NCI-H2196 (cell line): ENCODE results near the gene SLCO3A1.

Experiments
- DNase-seq: peaks from one replicate; lab custom pipeline; 2025; ENCODE audit not compliant: unreplicated experiment; lab: John Stamatoyannopoulos, UW

Gene SLCO3A1

DNA sequence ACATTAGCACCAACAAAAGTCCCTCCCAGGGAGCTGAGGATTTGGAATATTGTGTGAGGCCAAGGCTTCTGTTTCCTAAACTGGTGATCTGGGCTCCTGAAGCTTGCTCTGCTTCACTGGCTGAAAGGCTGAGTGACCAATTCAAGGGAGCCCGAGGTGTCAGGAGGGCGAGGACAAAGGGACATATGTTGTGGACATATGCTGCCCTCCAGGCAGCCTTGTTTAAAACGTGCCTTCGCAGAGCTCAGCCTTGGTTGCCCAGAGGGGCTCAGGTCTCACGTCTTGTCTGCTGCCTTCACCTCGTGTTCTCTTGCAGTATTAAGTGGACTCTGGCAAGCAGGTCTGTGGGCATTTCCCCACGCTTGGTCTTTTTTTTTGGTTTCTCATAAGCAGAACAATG, 7.0 kb downstream of the SLCO3A1 start:
- DNase-seq = no peak

DNA sequence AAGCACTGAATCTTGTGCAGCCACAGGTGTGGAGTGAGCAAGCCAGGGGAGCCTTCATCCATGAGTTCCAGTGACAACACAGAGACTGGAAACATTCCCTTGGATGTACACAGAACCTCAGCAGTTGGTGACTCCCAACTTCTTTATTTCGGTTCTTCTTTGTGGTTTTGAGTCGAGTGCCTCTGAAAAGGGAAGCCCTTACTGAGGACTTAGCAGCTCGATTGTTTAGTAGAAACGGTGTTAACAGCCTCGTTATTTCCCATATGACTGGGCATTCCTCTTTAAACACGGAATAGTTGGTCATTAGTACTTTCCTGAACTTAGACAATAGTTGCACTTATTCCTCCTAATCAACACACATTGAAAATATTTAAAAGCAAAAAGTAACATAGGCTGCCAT, 7.7 kb downstream of the SLCO3A1 start:
- no peak for DNase-seq

DNA sequence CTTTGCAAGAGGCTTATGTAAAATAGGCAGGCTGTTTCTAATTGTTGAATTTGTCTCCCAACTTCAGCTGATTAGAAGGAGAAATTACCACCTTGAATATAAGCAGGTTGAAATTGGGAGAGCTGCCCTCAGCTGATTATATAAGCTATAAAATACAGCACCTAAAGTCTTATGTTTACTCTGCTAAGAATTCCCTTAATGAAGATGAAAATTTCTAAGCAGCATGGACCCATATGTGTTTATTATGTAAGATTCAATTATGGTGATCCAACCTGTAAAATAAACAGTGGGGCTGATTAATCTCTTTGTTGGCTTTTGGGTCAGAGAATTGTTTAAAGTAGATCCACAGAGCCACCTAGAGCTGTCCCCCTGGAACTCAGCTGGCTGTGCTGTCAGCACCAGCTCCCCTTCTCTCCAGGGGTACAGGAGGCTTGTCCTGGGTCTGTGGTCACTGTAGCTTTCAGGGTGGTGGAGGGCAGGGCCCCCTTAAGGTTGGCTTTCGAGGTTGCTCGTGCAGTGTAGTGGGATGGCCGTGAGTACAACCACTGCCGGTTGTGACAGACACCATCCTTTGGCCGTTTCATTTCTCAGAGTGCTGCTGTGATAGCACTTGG, 9.5 kb downstream of the SLCO3A1 start:
- no peak for DNase-seq

DNA sequence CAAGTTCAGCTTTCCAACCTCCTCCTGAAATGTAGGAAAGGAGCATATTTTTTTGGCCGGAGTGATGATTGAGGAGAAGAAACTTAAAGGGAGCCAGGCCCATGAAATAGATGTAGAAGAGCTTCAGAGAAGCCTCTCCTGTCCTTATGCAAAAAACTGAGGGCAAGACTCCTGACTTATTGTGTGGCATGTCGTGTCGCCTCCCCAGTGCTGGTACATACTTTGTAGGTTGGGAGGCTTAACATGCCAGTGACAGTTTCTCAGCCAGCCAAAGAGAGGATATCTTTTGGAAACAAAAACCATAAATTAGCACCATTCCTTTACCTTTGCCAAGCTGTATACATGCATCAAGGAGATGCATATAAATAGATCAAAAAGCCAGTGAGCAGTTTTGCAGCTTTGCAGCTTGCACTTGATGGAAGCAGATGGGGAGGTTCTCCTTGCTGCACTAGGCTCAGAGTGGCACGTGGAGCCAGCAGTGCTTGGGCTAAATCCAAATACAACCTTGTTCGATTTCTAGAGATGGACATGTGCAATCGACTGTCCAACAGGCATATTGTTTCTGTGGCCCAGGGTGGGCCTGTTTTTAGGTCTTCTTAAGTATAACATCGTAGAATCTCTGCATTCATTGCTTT, 10.2 kb downstream of the SLCO3A1 start:
- DNase-seq = no peak

DNA sequence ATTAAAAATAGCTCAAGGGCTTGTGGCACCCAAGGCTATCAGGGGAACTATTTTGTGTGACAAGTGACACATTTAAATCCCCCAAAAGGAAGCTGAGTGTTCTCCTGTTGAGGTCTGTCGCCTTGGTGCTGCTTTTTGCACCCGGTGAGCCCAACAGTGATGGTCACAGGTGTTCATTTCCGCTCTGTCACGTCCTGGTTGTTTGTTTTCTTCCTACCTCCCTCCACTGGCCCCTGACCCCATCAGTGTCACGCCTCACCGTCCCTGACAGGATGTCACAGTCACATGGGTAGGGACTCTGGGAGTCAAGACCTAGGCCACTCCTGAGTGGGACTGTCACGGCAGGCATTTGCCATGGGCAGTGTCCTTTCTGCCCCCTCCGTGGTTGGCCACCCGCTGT, 11.2 kb downstream of the SLCO3A1 start:
- DNase-seq = no peak

DNA sequence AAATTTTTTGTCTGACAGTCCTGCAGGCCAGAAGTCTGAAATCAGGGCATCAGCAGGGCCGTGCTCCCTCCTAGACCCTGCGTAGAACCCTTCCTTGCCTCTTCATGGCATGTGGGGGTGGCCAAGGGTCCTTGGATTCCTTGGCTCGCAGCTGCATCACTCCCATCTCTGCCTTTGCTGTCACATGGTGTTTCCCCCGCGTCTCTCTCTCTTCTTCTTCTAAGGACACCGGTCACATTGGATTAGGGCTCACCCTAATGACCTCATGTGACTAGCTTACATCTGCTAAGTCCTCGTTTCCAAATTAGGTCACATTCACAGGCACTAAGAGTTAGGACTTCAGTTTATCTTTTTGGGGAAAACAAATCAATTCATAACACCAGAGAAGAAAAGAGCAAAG, 12.0 kb downstream of the SLCO3A1 start:
- no peak for DNase-seq

DNA sequence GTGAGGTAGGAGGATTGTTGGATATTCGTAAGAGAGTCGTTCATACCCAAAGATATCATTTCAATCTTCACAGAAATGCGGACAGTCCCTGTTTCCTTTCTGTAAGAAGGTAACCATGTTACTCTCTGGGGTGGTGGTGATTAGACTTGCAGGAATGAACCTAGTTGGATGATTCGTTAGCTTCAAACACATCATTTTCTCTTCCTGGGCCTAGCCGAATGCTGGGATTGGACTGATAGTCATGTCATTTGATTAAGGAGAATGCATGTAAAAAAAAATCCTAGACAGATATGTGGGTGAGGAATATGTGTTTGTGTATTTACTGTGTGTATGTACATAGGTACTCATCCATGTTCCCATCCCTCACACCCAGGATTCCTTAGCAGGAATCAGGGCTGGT, 12.4 kb downstream of the SLCO3A1 start:
- no peak for DNase-seq

DNA sequence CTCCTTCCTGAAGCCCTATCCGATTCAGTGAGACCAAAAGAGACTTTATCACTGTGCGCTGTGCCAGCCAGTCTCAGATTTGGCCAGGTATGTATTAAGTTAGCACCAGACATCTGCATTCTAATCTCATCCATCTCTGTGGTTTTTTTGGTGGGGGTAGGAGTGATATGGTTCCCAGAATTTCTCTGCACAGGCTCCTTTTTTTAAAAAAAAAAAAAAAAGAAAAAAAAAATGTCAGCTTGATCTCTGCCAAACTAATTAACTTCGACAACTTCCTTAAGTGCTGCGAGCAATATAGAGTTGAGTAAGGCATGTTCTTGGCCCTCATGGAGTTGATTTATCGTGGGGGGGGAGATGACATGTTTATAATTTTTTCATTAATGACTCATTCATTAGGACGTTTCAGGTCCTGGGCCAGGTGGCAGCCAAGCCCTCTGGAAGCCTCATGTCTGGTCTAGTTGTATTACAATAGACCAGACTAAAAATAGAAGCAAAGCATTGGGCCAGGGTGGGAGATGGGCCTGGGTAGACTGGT, 12.9 kb downstream of the SLCO3A1 start:
- peak; percentile 43 for DNase-seq

DNA sequence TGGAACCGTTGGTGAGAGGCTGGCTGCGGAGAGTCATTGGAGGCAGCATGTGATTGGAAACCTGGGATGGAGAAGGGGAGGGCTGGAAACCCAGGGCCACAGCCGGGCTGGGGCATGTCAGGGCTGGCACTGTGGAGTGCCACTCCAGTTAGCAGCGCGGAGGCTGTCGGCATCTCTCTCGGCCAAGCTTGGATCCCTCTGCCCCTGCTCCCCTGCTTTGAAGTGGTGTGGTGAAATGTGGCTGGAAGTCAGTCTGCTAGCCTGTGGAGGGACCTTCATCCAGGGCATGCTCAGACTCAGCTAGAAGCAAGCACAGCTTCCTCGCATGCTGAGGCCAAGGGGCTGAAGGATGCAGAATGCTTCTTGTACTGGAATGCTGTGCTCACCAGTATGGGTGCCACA, 13.5 kb downstream of the SLCO3A1 start:
- DNase-seq = peak; percentile 70

DNA sequence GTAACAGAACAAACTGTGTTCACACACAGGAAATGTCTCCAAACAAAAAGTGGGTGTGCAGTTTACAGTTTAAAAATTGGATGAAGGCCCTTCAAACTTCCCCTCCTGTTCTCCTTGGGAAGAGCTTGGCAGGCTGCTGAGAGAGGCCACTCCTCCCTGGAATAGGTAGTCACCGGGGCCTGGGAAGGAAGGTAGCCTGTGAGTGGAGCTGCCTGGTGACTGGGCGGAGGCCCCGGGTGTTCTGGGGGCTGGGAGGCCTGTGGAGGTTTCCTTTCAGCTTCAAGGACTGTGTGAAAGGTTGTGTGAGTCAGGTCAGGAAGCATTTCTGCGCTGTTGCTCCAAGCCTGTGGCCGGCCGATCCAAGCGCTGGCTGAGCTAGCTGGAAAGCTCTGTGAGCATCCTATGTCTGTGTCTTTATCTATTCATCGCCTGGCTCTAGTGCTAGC, 14.1 kb downstream of the SLCO3A1 start:
- no peak for DNase-seq

DNA sequence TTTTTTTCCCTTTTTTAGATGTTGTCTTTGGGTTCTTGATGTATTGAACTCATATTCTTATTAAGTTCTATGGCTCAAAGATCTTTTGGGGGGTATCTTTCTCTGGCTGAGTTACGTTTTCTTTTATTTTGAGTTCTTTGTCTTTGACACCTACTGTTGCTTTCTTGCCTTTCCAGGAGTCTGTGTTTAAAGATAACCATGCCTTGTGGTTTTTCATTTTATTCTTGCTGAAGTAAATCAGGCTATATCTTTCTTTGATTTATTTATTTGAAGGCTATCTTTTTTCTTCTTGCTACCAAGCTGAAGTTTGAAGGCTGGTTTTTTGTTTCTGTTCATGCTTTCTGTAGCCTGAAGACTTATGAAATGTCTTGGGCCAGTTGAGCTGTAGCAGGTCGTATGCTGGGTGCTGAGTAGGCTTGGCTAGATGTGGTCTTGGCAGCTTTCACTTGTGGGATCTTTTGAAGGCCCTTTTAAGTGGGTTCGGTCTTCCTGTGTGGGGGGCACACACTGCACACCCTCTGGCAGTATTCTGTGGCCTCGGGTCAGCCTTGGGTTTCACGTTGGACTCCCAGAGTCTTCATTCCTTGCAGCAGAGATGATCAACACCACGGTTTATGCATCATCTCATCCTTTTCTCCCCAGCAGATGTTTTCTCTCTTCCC, 17.5 kb downstream of the SLCO3A1 start:
- no peak for DNase-seq

DNA sequence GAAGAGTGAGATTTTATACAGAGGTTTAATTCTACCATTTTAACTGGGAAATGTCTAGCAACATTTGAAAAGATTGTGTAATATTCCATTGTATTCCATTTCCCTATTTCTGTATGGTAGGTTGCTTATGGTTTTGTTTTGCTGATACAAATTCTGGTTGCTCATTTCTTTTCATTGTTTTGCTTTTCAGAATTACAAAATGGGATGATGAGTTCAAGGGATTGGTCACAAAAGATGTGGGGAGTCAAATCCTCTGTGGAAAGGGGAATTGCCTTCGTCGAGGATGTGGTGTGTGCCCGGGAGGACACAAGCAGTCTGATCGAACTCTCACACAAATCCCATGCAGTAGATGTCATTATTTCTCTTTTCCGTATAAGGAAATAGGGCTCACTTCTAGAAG, 18.3 kb downstream of the SLCO3A1 start:
- DNase-seq = no peak

DNA sequence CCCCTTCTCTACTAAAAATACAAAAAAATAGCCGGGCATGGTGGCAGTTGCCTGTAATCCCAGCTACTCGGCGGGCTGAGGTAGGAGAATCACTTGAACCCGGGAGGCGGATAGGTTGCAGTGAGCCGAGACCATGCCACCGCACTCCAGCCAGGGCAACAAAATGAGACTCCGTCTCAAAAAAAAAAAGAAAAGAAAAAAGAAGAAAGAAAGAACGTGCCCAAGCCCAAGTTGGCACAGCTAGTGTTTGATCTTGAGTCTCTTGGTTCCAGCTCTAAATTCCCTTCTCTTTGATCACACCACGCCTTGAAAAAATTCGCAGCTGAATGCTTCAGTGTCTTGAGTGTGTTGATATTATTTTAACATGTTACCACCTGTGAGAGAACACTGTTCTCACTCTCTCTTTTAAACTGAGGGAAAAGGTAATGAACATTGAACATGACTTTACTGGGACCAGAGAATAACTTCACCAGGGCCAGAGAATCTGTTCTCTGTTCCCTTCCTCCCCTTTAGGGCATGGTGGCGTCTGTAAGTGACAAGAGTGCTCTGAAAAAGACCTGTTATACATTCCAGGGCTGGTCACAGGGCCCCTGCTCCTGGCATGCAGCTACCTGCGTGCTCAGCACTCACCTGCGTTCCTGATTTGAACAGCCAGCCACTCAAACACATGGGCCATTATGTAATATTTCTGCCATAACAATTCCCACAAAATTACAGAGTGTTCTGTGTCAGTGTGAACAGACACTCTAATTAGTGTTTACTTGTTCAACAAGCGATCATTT, 19.0 kb downstream of the SLCO3A1 start:
- DNase-seq = no peak

DNA sequence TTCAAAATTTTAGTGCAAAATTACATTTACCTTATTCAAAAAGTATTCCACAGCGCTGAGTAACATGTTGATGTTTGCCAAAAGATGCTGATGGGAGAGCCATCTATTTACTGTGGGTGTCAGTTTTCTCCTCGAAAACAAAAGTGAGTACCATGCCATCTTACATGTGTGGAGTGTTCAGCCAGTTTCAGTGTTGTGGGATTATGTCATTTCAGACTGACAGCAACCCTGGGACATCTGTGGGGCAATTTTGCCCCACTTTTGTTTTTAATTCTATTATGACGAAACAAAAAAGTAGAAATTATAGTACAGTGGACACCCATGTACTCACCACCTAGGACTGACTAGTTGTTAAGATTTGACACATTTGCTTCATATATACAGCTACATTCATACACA, 19.6 kb downstream of the SLCO3A1 start:
- no peak for DNase-seq

DNA sequence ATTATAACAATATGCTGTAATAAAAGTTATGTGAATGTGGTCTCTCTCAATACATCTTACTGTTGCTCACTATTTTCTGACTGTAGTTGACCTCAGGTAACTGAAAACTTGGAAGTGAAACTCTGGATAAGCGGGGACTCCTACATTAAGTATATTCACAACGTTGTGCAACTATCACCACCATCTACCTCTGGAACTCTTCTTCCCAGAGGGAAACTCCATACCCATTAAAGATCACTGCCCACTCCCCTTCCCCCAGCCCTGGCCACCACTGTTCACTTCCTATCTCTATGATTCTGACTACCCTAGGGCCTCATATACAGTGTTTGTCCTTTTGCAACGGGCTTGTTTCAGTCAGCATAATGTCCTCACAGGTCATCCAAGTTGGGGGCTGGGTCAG, 20.7 kb downstream of the SLCO3A1 start:
- DNase-seq = no peak

DNA sequence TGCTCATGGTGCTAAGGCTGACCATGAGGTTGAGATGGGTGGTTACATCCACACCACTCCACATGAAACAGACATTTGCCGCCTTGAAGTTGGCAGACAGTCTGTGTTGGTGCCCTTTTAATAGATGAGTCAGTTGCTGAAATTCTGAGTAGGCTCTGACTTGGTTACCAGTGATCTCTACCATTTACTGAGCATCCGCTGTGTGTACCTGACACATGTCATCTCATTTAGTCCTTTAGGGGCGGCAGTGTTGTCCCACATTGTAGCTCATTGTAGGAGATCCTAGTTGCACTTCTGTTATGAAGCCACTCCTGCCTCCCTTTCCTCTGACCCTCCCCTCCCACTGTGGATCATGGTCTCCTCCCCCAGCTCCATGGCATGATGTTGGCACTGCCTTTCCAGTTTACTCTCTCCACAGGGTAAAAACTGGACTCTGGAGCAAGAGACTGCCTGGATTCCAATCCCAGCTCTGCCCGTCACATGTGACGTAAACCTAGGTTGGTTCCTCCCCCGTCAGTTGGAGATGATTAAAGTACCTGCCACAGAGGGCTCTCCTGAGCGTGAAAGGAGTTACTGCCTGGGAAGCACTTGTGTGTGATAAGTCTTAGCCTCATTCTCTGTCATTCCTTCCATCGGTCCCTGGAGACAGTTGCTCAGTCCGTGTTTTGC, 21.6 kb downstream of the SLCO3A1 start:
- no peak for DNase-seq

DNA sequence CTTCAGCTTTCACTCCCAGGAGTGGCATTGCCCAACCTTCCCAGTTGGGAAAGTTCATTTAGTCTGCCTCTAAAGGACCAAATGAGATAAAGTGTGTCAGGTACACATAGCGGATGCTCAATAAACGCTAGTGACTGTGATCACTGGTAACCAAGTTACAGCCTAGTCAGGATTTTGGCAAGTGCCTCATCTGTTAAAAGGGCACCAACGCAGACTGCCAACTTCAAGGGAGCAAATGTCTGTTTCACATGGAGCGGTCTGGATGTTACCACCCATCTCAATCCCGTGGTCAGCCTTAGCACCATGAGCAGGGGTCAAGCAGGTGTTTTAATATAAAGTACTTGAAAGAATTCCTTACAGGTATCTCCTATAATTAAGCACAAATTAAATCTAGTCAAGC, 22.7 kb downstream of the SLCO3A1 start:
- DNase-seq = no peak

DNA sequence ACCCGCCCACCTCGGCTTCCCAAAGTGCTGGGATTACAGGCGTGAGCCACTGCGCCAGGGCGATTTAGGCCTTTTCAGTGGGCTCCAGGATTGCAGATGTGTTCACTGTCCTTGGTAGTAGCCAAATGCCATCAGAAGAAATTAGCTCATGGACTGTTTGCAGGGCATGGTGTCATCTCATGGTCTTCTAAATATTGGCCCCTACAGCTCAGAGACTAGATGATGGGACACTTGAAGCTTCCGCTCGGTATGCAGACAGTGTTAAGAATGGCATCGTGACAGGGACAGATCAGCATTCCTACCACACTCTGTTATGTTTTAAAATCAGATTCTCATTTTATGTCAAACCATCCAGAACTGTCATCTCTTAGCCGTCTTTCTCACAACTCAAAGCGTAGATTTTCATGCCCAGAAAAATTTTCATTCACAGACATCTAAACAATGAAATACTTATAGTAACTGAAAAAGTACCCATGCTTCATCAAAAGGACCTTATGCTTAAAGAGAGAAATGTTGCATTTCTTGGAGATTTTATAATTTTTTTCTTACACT, 24.9 kb downstream of the SLCO3A1 start:
- no peak for DNase-seq

DNA sequence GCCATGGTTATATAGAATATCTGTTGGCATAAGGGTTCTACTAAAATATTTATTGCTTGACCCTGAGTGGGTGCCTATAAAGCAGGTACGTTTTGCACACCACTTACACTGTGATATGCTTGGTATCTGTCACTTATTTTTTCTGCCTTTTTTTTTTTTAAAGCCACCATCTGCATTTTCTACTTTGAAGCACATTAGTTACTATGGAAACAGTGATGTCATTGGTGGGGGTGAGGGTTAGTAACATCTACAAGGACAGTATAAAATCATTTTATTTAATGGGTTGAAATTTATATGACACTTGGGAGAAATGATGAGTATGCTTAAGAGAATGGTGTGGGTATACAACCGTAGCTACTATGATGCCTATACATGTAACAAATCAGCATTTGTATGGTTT, 25.6 kb downstream of the SLCO3A1 start:
- no peak for DNase-seq

DNA sequence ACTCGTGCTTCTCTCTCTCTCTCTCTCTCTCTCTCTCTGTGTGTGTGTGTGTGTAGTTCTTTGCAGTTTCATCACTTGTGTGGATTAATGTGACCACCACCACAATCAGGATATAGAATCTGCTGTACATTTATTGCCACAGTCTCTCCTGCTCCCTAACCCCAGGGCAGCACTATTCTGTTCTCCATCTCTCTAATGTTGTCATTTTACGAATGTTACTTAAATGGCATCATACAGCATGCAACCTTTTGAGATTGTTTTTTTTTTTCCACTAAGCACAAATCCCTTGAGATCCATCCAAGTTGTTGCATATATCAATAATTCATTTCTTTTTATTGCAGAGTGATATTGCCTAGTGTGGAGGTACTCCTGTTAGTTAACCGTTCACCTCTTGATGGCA, 26.9 kb downstream of the SLCO3A1 start:
- no peak for DNase-seq
